ENCODE measurements around the gene R3HDML.

Gene R3HDML

GRCh38 chr20:44364068-44364467 lies 27.2 kb downstream of the R3HDML start:
- DNase-seq (ENCODE audit: low read depth) = no peak

GRCh38 chr20:44364780-44365179 lies 27.9 kb downstream of the R3HDML start:
- no peak for DNase-seq (ENCODE audit: low read depth)

GRCh38 chr20:44367746-44368145 lies 30.9 kb downstream of the R3HDML start:
- no peak for DNase-seq (ENCODE audit: low read depth)

- DNase-seq (ENCODE audit: low read depth) = no peak
Measured at GRCh38 chr20:44370639-44371218, 33.9 kb downstream of the R3HDML start.

GRCh38 chr20:44382641-44383040 lies 45.8 kb downstream of the R3HDML start:
- DNase-seq (ENCODE audit: low read depth) = no peak

- DNase-seq (ENCODE audit: low read depth) = peak; percentile 90
Measured at GRCh38 chr20:44384423-44385027, 47.7 kb downstream of the R3HDML start.

- DNase-seq (ENCODE audit: low read depth) = peak; percentile 44
Measured at GRCh38 chr20:44388466-44389023, 51.7 kb downstream of the R3HDML start.

- DNase-seq (ENCODE audit: low read depth) = no peak
Measured at GRCh38 chr20:44389871-44390270, 53.0 kb downstream of the R3HDML start.

GRCh38 chr20:44390280-44390679 lies 53.4 kb downstream of the R3HDML start:
- no peak for DNase-seq (ENCODE audit: low read depth)

GRCh38 chr20:44392088-44392775 lies 55.4 kb downstream of the R3HDML start:
- no peak for DNase-seq (ENCODE audit: low read depth)

- DNase-seq (ENCODE audit: low read depth) = no peak
Measured at GRCh38 chr20:44392776-44393607, 56.1 kb downstream of the R3HDML start.

- no peak for DNase-seq (ENCODE audit: low read depth)
Measured at GRCh38 chr20:44393608-44394451, 57.0 kb downstream of the R3HDML start.

- no peak for DNase-seq (ENCODE audit: low read depth)
Measured at GRCh38 chr20:44394452-44394701, 57.5 kb downstream of the R3HDML start.

GRCh38 chr20:44394702-44395460 lies 58.0 kb downstream of the R3HDML start:
- DNase-seq (ENCODE audit: low read depth) = no peak

GRCh38 chr20:44395461-44396340 lies 58.9 kb downstream of the R3HDML start:
- DNase-seq (ENCODE audit: low read depth) = no peak

- DNase-seq (ENCODE audit: low read depth) = no peak
Measured at GRCh38 chr20:44396369-44397130, 59.7 kb downstream of the R3HDML start.

- DNase-seq (ENCODE audit: low read depth) = no peak
Measured at GRCh38 chr20:44398335-44398734, 61.5 kb downstream of the R3HDML start.

- no peak for DNase-seq (ENCODE audit: low read depth)
Measured at GRCh38 chr20:44399446-44399845, 62.6 kb downstream of the R3HDML start.

GRCh38 chr20:44400671-44400969 lies 63.8 kb downstream of the R3HDML start:
- DNase-seq (ENCODE audit: low read depth) = no peak
